HCEC 1CT (cell line): ENCODE results near the gene TMEM170B.
"Not testable (repeated sequence)": the region's sequence is repeated elsewhere in the genome, so short reads cannot be mapped to it uniquely, and the experiment has no call there.

Experiments
- DNase-seq: peaks from one replicate; pipeline ENCODE4 v3.0.0-alpha.2; 2017

TMEM170B gene

DNA sequence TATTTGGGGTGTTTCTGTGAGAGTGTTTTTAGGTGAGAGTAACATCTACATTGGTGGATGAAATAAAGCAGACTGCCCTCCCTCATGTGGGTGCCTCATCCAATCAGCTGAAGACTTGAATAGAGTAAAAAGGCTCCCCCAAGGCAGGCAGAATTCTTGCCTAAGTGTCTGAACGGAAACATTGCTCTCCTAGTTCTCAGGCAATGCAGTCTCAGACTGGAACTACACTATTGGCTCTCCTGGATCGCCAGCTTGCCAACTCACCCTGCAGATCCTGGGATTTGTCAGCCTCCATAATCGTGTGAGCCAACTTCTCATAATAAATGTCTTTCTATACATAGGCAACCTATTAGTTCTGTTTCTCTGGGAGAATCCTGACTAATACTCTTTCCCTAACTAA, 5.5 kb upstream of the TMEM170B start:
- no peak for DNase-seq

DNA sequence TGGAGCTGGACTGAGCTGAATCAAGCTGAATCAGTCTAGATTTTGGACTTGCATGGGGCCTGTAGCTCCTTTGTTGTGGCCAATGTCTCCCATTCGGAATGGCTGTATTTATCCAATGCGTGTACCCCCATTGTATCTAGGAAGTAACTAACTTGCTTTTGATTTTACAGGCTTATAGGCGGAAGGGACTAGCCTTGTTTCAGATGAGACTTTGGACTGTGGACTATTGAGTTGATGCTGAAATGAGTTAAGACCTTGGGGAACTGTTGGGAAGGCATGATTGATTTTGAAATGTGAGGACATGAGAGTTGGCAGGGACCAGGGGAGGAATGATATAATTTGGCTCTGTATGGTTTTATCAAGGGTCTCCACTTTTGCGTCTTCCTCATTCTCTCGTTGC, 3.0 kb upstream of the TMEM170B start:
- no peak for DNase-seq

DNA sequence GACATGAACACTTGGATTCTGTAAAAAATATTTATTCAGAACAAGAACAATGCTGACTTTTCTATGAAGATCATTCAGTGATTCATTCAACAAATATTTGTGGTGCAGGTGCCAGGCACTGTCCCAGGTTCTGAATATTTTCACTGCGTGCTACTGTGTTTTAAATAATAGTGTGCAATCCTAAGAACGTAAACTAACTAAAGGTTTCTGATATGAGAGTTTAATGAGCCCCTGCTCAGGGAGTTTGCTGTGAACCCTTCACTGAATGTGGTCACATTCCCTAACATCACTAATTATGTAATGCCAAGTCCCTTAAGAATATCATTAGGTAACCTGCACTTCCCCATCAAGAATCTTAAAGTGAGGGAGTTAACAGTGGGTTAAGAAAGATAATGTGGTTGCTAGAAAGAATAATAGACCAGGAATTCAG, 1.7 kb upstream of the TMEM170B start:
- peak; percentile 23 for DNase-seq

DNA sequence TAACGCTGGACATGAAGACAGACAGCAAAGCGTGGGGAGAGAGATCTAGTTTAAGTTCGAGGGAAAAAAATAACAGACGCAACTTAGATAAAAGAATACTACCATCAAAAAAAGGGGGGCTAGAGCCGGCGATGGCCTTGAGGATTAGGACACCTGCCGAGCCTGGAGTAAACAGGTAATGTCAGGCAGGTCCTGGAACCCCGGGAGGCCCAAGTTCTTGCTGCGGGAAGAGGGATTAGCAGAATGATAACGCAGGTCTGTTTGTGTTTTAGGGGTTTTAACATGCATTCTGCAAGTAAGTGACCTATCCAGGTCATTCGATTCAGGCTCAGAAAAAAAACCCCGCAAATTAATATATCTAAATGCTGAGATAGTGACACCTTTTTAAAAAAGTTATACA, 754 bp upstream of the TMEM170B start:
- no peak for DNase-seq

DNA sequence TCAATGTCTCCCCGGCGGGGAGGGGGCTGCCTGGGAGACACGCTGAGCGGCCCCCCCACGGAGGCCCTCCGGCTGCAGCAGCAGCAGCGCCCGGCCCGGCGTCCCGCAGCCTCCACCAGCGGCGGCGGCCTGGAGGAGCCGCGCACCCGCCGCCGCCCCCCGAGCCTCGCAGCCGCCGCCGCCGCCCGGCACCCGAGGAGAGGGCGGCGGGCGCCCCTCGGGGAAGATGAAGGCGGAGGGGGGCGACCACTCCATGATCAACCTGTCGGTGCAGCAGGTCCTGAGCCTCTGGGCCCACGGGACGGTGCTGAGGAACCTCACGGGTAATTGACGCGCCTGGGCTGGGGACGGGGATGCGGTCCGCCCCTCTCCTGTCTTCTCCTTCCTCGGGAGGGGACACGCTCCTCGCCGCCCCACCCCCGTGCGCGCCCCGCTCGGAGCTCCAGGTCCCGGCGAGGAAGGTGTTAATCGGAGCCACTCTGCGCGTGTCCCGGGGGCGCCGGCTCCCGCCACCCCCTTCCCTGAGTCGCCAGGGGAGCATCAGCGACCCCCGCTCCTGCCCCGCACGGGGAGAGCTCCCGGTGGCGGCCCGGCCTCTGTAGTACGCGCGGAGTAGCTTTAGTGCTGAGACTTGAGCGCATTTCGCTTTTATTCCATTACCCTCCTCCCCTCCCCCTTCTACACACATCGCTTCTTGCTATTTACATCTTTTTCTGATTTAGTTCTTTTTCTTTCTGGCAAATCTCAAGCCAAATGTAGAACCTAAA, 686 bp downstream of the TMEM170B start:
- no peak for DNase-seq

DNA sequence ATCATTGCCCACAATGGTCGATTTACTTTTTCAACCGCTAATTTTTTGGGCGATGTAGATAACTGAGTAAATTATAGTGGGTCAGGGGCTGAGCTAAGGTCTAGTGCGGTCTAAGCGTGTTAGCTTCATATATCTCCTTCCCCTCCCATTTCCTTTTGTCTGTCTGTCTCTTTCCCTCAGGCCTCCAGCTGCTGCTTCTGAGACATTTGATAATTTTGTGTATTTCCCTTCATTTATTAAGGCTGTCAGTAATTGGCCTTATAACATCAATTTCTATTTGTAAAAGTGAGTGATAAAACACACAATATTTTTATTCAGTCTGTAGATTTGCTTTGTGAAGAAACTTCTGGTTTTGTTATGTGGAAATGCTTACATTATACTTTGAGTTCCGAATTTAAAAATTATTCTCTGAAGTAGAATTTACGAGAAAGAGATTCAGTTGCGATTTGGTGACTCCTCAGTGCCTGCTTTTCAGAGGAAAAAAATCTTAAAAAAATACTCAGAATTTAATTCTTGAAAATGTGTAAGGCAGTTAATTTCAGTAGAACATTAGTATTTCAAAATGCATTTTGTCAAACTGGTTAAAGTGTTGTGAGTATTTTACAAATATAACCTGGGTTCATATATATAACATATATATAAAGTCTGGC, 1.4 kb downstream of the TMEM170B start:
- no peak for DNase-seq

DNA sequence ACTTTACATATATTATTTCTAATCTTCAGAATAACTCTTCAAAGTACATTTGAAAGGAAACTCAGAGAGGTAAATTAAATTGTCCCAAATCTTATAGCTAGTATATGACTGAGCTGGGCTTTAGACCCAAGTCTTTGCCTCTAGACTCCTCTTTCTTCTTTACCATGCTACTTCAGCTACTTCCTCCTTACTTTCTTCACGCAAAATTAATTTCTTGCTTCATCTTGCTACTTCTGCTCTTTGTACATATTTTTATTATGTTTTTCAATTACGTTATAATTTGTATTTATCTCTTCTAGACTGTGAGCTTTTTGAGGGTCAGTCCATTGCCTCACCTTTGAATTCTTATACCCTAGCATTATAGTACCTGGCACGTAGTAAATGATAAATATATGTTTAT, 5.3 kb downstream of the TMEM170B start:
- DNase-seq = no peak

DNA sequence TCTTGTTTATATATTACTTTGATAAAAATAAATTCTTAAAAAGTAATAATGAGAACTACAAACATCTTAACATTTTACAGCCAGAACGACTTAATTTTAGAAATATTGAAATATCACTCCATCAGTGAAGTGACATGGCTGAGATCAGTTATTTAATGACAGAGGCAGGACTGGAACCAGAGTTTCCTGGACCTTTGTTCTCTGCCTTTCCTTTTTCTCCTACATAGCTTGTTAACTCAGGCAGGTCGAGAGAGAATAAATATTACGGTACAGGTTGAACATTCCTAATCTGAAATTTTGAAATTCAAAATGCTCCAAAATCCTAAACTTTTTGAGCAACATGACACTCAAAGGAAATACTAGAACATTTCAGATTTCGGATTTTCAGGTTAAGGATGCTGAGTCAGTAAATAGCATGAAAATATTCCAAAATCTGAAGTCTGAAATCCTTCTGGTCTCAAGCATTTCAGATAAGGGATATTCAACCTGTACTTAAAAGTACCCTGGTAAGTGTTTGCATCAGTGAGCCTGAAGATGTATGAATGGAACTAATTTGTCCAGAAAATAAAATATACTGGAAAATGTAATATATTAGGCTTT, 6.5 kb downstream of the TMEM170B start:
- DNase-seq = no peak

DNA sequence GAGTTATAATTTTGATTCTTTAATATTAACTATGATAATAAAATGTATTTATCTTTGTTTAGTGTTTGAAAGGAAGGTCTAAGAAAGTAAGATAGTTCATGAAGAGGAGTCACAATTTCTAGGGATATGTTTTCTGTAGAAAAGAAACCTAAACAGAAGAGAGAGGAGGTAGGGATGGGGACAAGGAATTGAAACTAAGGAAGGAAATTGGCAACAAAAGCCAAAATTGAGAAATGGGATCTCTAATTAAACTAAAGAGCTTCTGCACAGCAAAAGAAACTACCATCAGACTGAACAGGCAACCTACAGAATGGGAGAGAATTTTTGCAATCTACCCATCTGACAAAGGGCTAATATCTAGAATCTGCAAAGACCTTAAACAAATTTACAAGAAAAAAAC, 10.3 kb downstream of the TMEM170B start:
- DNase-seq = not testable (repeated sequence)

DNA sequence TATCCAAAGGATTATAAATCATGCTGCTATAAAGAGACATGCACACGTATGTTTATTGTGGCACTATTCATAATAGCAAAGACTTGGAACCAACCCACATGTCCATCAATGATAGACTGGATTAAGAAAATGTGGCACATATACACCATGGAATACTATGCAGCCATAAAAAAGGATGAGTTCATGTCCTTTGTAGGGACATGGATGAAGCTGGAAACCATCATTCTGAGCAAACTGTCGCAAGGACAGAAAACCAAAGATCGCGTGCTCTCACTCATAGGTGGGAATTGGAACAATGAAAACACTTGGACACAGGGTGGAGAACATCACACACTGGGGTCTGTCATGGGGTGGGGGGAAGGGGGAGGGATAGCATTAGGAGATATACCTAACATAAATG, 11.0 kb downstream of the TMEM170B start:
- DNase-seq = not testable (repeated sequence)

DNA sequence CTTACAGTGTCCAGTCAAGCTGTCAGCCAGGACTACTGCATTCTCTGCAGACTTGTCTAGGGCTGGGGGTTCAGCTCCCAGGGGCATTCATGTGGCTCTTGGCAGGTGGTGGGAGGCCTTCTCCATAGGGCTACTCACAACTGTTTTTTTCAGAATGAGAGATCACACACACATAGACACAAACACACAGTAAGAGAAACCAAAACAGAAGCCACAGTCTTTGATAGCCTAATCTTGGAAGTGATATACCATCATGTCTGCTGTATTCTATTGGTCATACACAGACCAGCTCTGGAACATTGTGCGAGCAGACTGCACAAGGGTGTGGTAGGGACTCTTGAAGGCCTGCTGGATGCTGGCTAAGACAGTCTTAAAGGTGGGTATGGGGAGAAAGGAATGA, 13.5 kb downstream of the TMEM170B start:
- DNase-seq = no peak

DNA sequence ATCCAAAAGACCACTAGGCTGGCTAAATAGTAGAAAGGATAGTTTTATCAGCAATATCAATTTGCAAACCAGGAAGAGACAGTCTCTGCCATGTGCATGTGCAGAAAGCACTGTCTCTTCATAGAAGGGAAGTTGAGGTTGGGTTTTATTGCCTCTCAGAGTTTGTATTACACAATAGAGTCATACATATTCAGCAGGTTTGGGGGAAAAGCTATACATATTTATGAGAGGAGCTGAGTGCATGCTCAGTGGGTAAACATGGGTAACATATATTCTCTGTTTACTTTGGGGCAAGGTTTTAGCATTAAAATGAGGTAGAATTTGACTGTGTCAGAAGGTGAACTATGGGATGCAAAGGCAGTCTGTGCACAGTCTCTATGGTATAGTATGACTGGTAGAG, 14.9 kb downstream of the TMEM170B start:
- no peak for DNase-seq

DNA sequence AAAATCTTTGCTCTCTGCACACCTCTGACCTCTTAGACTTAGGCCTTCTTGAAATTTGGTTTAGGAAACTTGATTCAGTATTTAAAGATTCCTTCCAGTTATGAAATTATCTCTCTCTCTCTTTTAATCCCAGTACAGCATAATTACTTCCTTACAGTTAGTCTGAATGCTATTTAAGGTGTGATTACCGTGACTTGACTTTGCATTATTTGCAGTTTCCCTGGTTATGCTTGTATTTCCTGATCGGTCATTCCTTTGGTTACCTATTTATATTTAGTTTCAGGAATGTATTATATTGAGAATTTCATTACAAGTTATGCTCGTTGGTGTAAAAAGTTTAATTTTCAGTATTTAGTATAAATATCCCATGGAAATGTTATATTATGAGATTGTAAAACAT, 16.3 kb downstream of the TMEM170B start:
- DNase-seq = no peak

DNA sequence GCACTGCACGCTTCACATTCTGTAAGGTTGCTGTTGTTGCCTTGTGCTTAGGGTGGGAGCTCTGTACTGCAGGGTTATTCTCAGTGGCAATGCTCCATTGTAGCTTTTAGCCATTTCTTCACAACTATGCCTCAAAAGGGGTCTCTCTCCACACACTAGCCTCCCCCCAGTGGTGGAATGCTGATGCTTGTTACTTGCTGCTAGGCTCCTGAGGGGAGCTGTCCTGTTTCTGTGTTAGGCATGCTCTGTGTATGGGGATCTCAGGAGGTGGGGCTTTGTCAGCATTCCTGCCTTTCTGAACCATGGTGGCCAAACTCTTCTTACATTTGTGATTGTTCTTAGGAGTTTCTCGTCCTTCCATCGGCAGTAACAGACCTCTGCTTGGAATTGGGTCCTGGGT, 18.8 kb downstream of the TMEM170B start:
- DNase-seq = no peak

DNA sequence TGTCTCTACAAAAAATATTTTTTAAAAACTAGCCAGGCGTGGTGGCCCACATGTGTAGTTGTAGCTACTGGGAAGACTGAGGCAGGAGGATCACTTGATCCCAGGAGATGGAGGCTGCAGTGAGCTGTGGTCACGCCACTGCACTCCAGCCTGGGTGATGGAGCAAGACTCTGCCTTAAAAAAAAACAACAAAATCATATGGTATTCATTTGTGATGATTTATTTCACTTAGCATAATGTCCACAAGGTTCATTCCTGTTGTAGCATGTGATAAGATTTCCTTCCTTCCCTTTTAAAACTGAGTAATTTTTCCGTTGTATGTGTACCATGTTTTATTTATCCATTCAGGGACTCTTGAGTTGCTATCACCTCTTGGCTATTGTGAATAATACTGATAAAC, 26.2 kb downstream of the TMEM170B start:
- no peak for DNase-seq

DNA sequence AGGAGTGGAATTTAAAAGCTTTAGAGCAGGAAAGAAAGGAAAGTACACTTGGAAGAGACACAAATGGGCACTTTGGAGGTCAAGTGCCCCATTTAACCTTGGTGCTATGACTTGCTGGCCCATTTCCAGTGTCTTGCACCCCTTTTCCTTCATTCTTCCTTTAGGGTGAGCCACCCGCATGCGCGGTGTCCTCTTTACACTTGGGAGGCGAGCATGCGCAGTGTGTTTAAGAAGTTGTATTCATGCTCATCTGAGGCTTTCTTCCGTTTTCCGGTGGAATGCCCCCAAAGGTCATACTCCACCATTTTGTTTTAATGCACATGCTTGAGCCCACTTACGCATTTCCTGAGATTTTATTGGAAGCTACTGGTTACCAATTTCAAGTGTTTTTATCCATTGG, 29.1 kb downstream of the TMEM170B start:
- no peak for DNase-seq

DNA sequence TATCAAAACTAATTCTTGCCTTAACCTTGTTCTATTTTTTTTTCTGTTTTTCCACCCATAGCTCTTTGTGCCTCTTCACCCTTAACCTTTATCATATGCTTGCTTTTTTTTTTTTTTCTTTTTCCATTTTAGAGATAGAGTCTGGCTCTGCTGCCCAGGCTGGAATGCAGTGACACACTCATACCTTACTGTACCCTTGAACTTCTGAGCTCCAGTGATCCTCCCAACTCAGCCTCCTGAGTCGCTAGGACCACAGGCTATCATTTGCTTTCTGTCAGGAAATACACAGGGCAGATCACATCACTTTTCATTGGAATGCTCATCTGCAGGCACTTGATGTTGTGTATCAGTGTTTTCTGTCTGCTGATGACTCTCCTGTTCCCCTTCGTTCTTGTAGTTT, 33.5 kb downstream of the TMEM170B start:
- no peak for DNase-seq

DNA sequence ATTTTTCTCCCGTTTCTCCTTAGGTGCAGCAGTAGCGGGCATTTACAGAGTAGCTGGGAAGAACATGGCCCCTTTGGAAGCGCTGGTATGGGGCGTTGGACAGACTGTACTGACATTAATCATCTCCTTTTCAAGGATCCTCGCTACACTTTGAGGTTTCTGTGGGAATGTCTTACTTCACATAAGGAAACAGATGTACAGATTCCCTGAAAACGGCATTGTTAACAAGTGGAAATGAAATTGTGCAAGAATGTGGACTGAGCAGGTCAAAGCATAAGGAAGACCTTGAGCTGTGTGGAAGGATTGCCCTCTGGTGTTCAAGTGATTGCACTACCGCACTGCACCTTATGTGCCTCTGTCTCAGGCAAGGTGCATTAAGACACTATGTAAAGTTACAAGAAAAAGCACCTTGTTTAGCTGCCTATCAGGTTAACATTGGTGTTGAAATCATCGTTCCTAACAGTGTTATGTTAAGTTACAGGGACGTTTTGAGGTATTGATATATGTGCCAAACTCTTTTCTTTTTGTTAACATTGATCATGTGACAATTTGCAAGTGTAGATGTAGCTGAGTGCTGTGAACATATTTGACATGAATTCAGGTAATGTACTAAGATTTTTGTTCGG, 38.0 kb downstream of the TMEM170B start:
- peak; percentile 84 for DNase-seq

DNA sequence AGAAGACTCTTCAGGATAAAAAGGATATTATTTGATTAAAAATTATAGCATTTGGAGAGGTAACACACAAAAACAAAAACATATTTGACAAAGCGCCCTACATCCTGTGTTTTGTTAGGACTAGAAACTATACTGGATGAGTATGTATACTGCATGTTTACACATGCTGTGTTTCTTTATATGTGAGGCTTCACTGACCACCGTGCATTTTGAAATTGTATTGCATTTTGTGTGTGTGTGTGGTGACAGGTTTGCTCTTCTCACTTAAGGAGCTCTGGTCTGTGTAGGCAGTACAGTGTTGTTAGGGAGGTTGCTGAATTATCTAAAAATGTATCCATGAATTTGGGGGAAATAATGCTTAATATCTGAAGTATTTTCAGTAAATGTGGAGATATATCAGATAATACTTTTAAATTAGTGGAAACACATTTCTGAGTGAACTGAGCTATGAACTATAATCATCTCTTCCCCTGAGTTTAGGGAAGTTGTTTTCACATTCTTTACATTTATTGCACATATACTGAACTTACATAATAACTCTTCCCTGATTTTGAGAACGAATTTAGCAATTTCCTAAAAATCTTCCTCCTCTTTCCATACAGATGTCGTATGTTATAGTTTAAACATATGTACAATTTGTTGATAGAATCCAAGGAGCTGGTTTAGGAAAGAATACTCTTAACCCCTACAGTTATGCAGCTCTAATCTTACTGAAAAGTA, 43.3 kb downstream of the TMEM170B start:
- DNase-seq = no peak

DNA sequence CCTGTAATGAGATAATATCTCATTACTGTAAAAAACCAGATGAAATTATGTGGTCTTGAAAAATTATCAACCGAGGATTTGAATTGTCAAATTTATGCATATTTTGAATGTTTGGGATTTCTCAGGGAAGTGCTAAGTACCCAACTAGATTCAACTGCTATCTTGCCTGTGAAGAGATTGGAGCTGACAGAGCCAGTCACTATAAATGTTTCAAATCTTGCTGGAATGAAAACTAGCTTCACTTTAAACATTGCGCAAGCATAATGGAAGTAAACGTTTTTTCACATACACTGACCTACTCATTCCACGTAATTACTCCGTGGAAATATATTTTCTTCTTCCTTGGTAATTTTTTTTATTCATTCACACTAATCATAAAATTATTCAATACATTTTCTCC, 46.7 kb downstream of the TMEM170B start:
- DNase-seq = no peak

DNA sequence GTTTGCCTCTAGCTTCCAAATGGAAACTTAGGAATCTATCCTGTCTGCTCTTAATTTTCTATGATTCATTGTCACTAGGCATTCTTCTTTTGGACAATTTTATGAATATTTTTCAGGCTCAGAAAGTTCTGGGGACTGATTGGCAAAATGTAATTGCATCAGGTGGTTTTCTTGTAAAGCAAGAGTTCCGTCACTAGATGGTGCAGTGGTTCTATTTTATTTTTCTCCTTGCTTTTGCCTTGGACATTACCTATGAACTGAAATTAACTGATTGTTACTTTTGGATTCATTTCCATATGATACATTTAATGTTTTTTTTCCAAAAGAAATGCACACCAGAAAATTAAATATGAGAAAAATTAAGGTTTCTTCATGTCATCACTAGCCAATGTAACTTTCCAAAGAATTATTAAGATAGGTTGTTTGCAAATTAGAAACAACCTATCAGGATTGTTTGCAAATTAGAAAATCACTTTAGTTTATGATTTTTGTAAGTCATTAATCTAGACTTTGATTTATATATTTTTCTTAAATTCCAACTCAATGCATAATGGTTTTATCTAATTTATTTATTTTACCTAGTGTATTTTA, 48.0 kb downstream of the TMEM170B start:
- peak; percentile 59 for DNase-seq

DNA sequence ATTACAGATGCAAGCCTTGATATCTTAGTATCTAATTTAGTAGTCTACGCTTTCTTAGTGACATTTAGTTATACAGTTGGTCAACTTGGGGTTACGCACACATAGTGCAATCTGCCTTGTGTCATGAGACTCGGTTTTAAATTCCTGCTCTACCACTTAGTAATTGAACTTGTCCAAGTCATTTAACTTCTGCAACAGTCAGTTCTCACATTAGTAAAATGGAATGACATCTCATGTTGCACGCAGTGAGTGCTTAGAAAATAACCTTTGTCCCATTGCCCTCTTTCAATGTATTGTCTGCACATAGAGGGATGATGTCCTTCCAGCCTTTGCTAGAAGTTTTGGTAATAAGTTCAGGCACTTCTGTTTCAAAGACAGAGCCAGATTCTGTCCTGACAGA, 48.6 kb downstream of the TMEM170B start:
- no peak for DNase-seq

DNA sequence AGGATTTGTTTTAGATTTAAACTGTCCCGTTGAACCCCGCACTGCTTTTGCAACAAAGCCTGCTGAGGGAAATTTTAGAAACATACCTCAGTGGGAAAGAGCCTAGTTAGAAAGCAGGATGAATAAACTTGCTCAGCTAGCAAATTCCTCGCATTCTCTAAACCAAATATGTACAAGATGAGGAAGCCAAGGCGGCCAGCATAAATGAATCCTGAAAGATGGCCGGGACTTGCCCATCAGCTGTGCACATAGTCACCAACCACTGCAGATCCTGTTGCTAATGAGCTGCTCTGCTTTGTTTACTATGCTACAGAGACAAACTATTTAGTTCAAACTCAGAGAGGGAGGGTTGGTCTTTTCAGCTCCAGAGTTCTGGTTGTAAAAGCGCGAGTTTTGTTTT, 49.0 kb downstream of the TMEM170B start:
- peak; percentile 84 for DNase-seq
